Stimulated activated CD4-positive, alpha-beta T cell treated with anti-CD3 and anti-CD28 coated beads, Interleukin-1b, Interleukin-23, amount 100 ng/mL, for 4 hours (primary cell): Measurements from ENCODE around the gene CNIH2.

Experiments used
- DNase-seq, 2 donors: peaks; one replicate each; pipeline ENCODE4 v3.0.0-alpha.2; 2020; ENCODE audit warnings: low read depth in 2 of 2

CNIH2 gene

GRCh38 chr11:66259225-66259624 lies 18.8 kb upstream of the CNIH2 start:
- no peak for DNase-seq

- no peak for DNase-seq
Measured at GRCh38 chr11:66259956-66260355, 18.0 kb upstream of the CNIH2 start.

- DNase-seq = no peak
Measured at GRCh38 chr11:66261578-66261977, 16.4 kb upstream of the CNIH2 start.

- DNase-seq = no peak
Measured at GRCh38 chr11:66262191-66262590, 15.8 kb upstream of the CNIH2 start.

GRCh38 chr11:66262696-66263095 lies 15.3 kb upstream of the CNIH2 start:
- no peak for DNase-seq

GRCh38 chr11:66263231-66263630 lies 14.7 kb upstream of the CNIH2 start:
- DNase-seq = no peak

GRCh38 chr11:66263785-66264184 lies 14.2 kb upstream of the CNIH2 start:
- DNase-seq = no peak

GRCh38 chr11:66264383-66264782 lies 13.6 kb upstream of the CNIH2 start:
- DNase-seq = no peak

GRCh38 chr11:66264914-66265313 lies 13.1 kb upstream of the CNIH2 start:
- DNase-seq = no peak

GRCh38 chr11:66265531-66266377 lies 12.2 kb upstream of the CNIH2 start:
- DNase-seq = no peak

GRCh38 chr11:66266378-66267038 lies 11.5 kb upstream of the CNIH2 start:
- DNase-seq = no peak

GRCh38 chr11:66267039-66267378 lies 11.0 kb upstream of the CNIH2 start:
- DNase-seq = no peak

- peak; percentile 77 to 89 for DNase-seq
Measured at GRCh38 chr11:66267379-66268243, 10.4 kb upstream of the CNIH2 start.

GRCh38 chr11:66268244-66268951 lies 9.6 kb upstream of the CNIH2 start, which contains the start of gene RAB1B:
TSS of gene RAB1B (plus strand) at chr11:66268639. CDS start at chr11:66268680, 41 bp downstream.
- peak; percentile 99 to 100 for DNase-seq

GRCh38 chr11:66268952-66269905 lies 8.7 kb upstream of the CNIH2 start:
- DNase-seq = no peak

- DNase-seq = no peak
Measured at GRCh38 chr11:66271816-66272215, 6.2 kb upstream of the CNIH2 start.

- no peak for DNase-seq
Measured at GRCh38 chr11:66272596-66272995, 5.4 kb upstream of the CNIH2 start.

- DNase-seq = no peak
Measured at GRCh38 chr11:66274219-66274618, 3.8 kb upstream of the CNIH2 start.

GRCh38 chr11:66275396-66275795 lies 2.6 kb upstream of the CNIH2 start:
- DNase-seq = no peak

GRCh38 chr11:66275984-66276612 lies 1.9 kb upstream of the CNIH2 start:
- no peak for DNase-seq
